ENCODE results near the gene C1GALT1. TPM values are rescaled to one million over a fixed set of nuclear protein-coding genes. Genes with fewer than 3 reads are reported as not detected.
"Not testable (repeated sequence)": the region's sequence is repeated elsewhere in the genome, so short reads cannot be mapped to it uniquely, and the experiment has no call there.

Gene C1GALT1
- total and polyA plus RNA-seq, 2 experiments from 2014 or later = 58.2 to 203 TPM

DNA sequence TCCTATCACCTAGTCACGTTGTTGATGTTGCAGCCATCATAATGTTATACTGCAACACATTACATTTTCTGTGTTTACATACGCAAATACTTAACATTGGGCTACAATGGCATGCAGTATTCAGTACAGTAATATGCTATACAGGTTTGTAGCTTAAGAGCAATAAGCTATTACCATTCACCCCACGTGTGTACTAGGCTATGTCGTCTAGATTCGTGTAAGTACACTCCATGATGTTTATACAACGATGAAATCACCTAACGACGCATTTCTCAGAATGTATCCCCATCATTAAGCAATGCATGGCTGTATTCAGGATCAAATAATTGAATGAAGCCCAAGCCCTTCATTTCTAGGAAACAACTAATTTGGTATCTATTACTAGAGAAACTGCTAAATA lies 43.4 kb upstream of the C1GALT1 start:
- H2AFZ ChIP-seq = no peak overlapping the region
- no peaks in the 10 kb centered on the region for H3F3A ChIP-seq (replicated peaks; ENCODE audit: low read depth)
- H3K4me3 ChIP-seq = no peak overlapping the region
- H3K9me2 ChIP-seq (ENCODE audit: insufficient read depth) = no peaks in the 10 kb centered on the region
- peaks cover 10% of the 10 kb centered on the region; the same call in 2 of the 3 replicates for H3K36me3 Mint-ChIP-seq (ENCODE audit: low read depth)
- no peak overlapping the region for H3K27ac ChIP-seq (ENCODE audit: low read depth)
- no peak overlapping the region for H3K27ac Mint-ChIP-seq
- no peaks in the 10 kb centered on the region for H4K20me1 ChIP-seq (replicated peaks; ENCODE audit: insufficient read depth)
- H3K4me1 ChIP-seq (ENCODE audit: insufficient read depth) = peaks cover 17% of the 10 kb centered on the region
- peaks cover 6% of the 10 kb centered on the region for H3K27me3 Mint-ChIP-seq (ENCODE audit: insufficient read depth, low read depth, poor library complexity)
- H3K79me2 ChIP-seq (replicated peaks; ENCODE audit: insufficient read depth) = no peaks in the 10 kb centered on the region
- H3K4me2 ChIP-seq = no peak overlapping the region
- peaks cover 18% of the 10 kb centered on the region for H3K9me3 Mint-ChIP-seq
- no peaks in the 10 kb centered on the region for H3K36me3 ChIP-seq (ENCODE audit: insufficient read depth)
- no peaks in the 10 kb centered on the region for H3K27me3 ChIP-seq (ENCODE audit: insufficient read depth)
- no peak for TF ChIP-seq ZNF114 (CRISPR knock-in tag; IDR thresholded peaks at IDR 0.05)
- H3K4me3 Mint-ChIP-seq = no peak overlapping the region
- peaks cover 24% of the 10 kb centered on the region for H3K4me1 Mint-ChIP-seq
- ATAC-seq (no peak), DNase-seq (ENCODE audit: low spot score) (no peak)

DNA sequence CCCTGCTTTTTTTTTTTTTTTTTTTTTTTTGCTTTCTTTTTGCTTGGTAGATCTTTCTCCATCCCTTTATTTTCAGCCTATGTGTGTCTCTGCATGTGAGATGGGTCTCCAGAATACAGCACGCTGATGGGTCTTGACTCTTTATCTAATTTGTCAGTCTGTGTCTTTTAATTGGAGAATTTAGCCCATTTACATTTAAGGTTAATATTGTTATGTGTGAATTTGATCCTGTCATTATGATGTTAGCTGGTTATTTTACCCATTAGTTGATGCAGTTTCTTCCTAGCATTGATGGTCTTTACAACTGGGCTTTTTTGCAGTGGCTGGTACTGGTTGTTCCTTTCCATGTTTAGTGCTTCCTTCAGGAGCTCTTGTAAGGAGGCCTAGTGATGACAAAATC lies 38.9 kb upstream of the C1GALT1 start:
- H3K79me2 ChIP-seq (replicated peaks; ENCODE audit: insufficient read depth); ATAC-seq; H3K27me3 ChIP-seq (ENCODE audit: insufficient read depth); H3K4me3 Mint-ChIP-seq; H2AFZ ChIP-seq; H3K27ac Mint-ChIP-seq; H4K20me1 ChIP-seq (replicated peaks; ENCODE audit: insufficient read depth); H3K27me3 Mint-ChIP-seq (ENCODE audit: insufficient read depth, low read depth, poor library complexity); H3K36me3 ChIP-seq (ENCODE audit: insufficient read depth); H3K27ac ChIP-seq (ENCODE audit: low read depth); DNase-seq (ENCODE audit: low spot score); H3K4me1 ChIP-seq (ENCODE audit: insufficient read depth); H3K4me2 ChIP-seq; H3F3A ChIP-seq (replicated peaks; ENCODE audit: low read depth); H3K4me1 Mint-ChIP-seq; H3K4me3 ChIP-seq; H3K9me2 ChIP-seq (ENCODE audit: insufficient read depth): not testable (repeated sequence)
- Mint-ChIP-seq H3K36me3 (ENCODE audit: low read depth) (peaks cover 36% of the 10 kb centered on the region), H3K9me3 (peaks cover 55% of the 10 kb centered on the region)

DNA sequence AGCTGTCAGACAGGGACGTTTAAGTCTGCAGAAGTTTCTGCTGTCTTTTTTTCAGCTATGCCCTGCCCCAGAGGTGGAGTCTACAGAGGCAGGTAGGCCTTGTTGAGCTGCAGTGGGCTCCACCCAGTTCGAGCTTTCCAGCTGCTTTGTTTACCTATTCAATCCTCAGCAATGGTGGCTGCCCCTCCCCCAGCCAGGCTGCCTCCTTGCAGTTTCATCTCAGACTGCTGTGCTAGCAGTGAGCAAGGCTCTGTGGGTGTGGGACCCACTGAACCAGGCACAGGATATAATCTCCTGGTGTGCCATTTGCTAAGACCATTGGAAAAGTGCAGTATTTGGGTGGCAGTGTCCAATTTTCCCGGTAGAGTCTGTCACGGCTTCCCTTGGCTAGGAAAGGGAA lies 37.2 kb upstream of the C1GALT1 start:
- H3K4me1 ChIP-seq (ENCODE audit: insufficient read depth); H3K4me1 Mint-ChIP-seq: not testable (repeated sequence)
- H3K9me3 Mint-ChIP-seq = peaks cover 54% of the 10 kb centered on the region

DNA sequence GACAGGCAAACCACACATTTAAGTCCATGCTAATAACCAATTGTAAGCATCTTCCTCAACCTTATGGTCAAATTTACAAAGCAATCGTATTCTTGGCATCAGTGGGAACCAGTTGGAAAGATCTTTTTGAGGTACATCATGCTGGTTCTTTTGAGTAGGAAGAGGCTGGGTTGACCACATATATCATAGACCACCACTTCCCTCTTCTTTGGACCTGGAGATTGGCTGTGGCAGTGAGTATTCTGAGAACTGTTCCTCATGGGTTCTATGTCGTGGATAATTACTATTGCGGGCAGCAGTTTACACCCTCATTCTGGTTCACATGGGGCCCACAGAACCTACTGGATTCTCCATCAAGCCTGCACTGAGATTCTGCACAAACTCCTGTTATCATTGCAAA lies 35.5 kb upstream of the C1GALT1 start:
- H3K36me3 Mint-ChIP-seq (ENCODE audit: low read depth) = peaks cover 36% of the 10 kb centered on the region
- no peaks in the 10 kb centered on the region for H3K79me2 ChIP-seq (replicated peaks; ENCODE audit: insufficient read depth)
- H3K4me1 Mint-ChIP-seq = no peaks in the 10 kb centered on the region; the same call in 2 of the 3 replicates
- H3K27ac Mint-ChIP-seq = no peak overlapping the region
- H3K4me1 ChIP-seq (ENCODE audit: insufficient read depth) = no peaks in the 10 kb centered on the region
- H3K4me2 ChIP-seq = no peak overlapping the region
- H3K36me3 ChIP-seq (ENCODE audit: insufficient read depth) = no peaks in the 10 kb centered on the region; the same call in 1 of the 2 replicates
- no peaks in the 10 kb centered on the region for H4K20me1 ChIP-seq (replicated peaks; ENCODE audit: insufficient read depth)
- 0 out of 2 replicates have a peak, but pooled peaks cover 3% of the 10 kb centered on the region for H3K9me2 ChIP-seq (ENCODE audit: insufficient read depth)
- no peaks in the 10 kb centered on the region for H3K27me3 ChIP-seq (ENCODE audit: insufficient read depth)
- no peak overlapping the region for H2AFZ ChIP-seq
- DNase-seq (ENCODE audit: low spot score) (no peak), ATAC-seq (no peak)
- no peak overlapping the region for H3K27ac ChIP-seq (ENCODE audit: low read depth)
- no peaks in the 10 kb centered on the region for H3K27me3 Mint-ChIP-seq (ENCODE audit: insufficient read depth, low read depth, poor library complexity)
- no peak overlapping the region for H3K4me3 ChIP-seq
- H3F3A ChIP-seq (replicated peaks; ENCODE audit: low read depth) = no peaks in the 10 kb centered on the region
- no peak overlapping the region for H3K4me3 Mint-ChIP-seq
- H3K9me3 Mint-ChIP-seq = peaks cover 53% of the 10 kb centered on the region
- TF ChIP-seq EZH2 (IDR thresholded peaks at IDR 0.05; ENCODE audit: low read depth, unreplicated experiment) (no peak), CREB1 (CRISPR knock-in tag; IDR thresholded peaks at IDR 0.05; ENCODE audit: low read depth) (no peak), STAT1 (IDR thresholded peaks at IDR 0.05; ENCODE audit: unreplicated experiment) (no peak), POLR2AphosphoS5 (IDR thresholded peaks at IDR 0.05; ENCODE audit: low read depth) (no peak), ZNF114 (CRISPR knock-in tag; IDR thresholded peaks at IDR 0.05) (no peak), EZH2phosphoT487 (IDR thresholded peaks at IDR 0.05; ENCODE audit: unreplicated experiment) (no peak), ZNF331 (CRISPR knock-in tag; IDR thresholded peaks at IDR 0.05; ENCODE audit: low read depth) (no peak), NANOG (IDR thresholded peaks at IDR 0.05; ENCODE audit: borderline replicate concordance) (no peak), JUNB (IDR thresholded peaks at IDR 0.05; ENCODE audit: unreplicated experiment) (no peak)
- TF ChIP-seq, protein P1, sequence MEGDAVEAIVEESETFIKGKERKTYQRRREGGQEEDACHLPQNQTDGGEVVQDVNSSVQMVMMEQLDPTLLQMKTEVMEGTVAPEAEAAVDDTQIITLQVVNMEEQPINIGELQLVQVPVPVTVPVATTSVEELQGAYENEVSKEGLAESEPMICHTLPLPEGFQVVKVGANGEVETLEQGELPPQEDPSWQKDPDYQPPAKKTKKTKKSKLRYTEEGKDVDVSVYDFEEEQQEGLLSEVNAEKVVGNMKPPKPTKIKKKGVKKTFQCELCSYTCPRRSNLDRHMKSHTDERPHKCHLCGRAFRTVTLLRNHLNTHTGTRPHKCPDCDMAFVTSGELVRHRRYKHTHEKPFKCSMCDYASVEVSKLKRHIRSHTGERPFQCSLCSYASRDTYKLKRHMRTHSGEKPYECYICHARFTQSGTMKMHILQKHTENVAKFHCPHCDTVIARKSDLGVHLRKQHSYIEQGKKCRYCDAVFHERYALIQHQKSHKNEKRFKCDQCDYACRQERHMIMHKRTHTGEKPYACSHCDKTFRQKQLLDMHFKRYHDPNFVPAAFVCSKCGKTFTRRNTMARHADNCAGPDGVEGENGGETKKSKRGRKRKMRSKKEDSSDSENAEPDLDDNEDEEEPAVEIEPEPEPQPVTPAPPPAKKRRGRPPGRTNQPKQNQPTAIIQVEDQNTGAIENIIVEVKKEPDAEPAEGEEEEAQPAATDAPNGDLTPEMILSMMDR (conservative IDR thresholded peaks at IDR 0.05; ENCODE audit: low read depth in 2 of 2) = no peak
- TF ChIP-seq, protein P2, sequence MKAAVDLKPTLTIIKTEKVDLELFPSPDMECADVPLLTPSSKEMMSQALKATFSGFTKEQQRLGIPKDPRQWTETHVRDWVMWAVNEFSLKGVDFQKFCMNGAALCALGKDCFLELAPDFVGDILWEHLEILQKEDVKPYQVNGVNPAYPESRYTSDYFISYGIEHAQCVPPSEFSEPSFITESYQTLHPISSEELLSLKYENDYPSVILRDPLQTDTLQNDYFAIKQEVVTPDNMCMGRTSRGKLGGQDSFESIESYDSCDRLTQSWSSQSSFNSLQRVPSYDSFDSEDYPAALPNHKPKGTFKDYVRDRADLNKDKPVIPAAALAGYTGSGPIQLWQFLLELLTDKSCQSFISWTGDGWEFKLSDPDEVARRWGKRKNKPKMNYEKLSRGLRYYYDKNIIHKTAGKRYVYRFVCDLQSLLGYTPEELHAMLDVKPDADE (IDR thresholded peaks at IDR 0.05) = no peak

More for the DNA sequence above, 37.2 kb upstream of the C1GALT1 start:
- H3K4me3 ChIP-seq; H4K20me1 ChIP-seq (replicated peaks; ENCODE audit: insufficient read depth); H3K27me3 ChIP-seq (ENCODE audit: insufficient read depth); H3K4me2 ChIP-seq; H3K9me2 ChIP-seq (ENCODE audit: insufficient read depth); DNase-seq (ENCODE audit: low spot score); H3K27ac ChIP-seq (ENCODE audit: low read depth); H3K27me3 Mint-ChIP-seq (ENCODE audit: insufficient read depth, low read depth, poor library complexity); H3K36me3 ChIP-seq (ENCODE audit: insufficient read depth); ATAC-seq; H2AFZ ChIP-seq; H3K79me2 ChIP-seq (replicated peaks; ENCODE audit: insufficient read depth); H3K27ac Mint-ChIP-seq; H3F3A ChIP-seq (replicated peaks; ENCODE audit: low read depth); H3K4me3 Mint-ChIP-seq: not testable (repeated sequence)
- H3K36me3 Mint-ChIP-seq (ENCODE audit: low read depth) = peaks cover 36% of the 10 kb centered on the region
